Thymus (tissue), 11 donors: ENCODE data around the gene TTYH2. TPM values are rescaled to one million over a fixed set of nuclear protein-coding genes. Genes with fewer than 3 reads are reported as not detected.

Experiments used
- DNase-seq, 9 donors: peaks; one replicate each; pipeline ENCODE4 v3.0.0-alpha.2; 2013; ENCODE audit warnings: low spot score in 9 of 9, low read depth in 6 of 9, missing footprints in 1 of 9
- H3K27ac ChIP-seq, 2 donors: one replicate each; pipeline ENCODE4 v1.5.1; 2013; ENCODE audit warnings: control low read depth in 1 of 2, low read depth in 1 of 2, low read length in 1 of 2, mild to moderate bottlenecking in 1 of 2, moderate library complexity in 1 of 2
- H3K27me3 ChIP-seq, 2 donors: one replicate each; pipeline ENCODE4 v1.5.1; 2013; ENCODE audit warnings: low read length in 1 of 2; ENCODE audit not compliant: control insufficient read depth in 2 of 2, insufficient read depth in 1 of 2
- H3K36me3 ChIP-seq, 2 donors: one replicate each; pipeline ENCODE4 v1.5.1; 2013; ENCODE audit warnings: low read length in 1 of 2, mild to moderate bottlenecking in 1 of 2, moderate library complexity in 1 of 2; ENCODE audit not compliant: control insufficient read depth in 2 of 2, insufficient read depth in 2 of 2
- H3K4me1 ChIP-seq, 2 donors: one replicate each; pipeline ENCODE4 v1.5.1; 2013; ENCODE audit warnings: low read length in 2 of 2; ENCODE audit not compliant: control insufficient read depth in 2 of 2, insufficient read depth in 2 of 2
- H3K4me3 ChIP-seq, 2 donors: one replicate each; pipeline ENCODE4 v1.5.1; 2013; ENCODE audit warnings: low read length in 2 of 2, control low read depth in 1 of 2, mild to moderate bottlenecking in 1 of 2
- H3K9me3 ChIP-seq, 2 donors: one replicate each; pipeline ENCODE4 v1.5.1; 2013; ENCODE audit warnings: low read length in 1 of 2, mild to moderate bottlenecking in 1 of 2; ENCODE audit not compliant: control insufficient read depth in 2 of 2, insufficient read depth in 1 of 2
- whole genome bisulfite sequencing: extraction: QIAGEN DNeasy Blood & Tissue Kit; methylation state at CpG from one replicate; pipeline ENCODE4 v1.1.7; 2013; 5-methylcytosine and 5-hydroxymethylcytosine counted together
- polyA plus RNA-seq: library from polyadenylated mRNA; stranded (reverse); fragments of 200-250 nt; gene quantifications from one replicate; pipeline ENCODE4 v1.2.3, GENCODE V29; 2013
- total RNA-seq: library from RNA; stranded (reverse); fragments of 120-200 nt; gene quantifications from one replicate; pipeline ENCODE4 v1.2.4, GENCODE V29; 2013
- donor health status: healthy.

TTYH2 gene
- total and polyA plus RNA-seq, 2 donors = 4.9 to 8.7 TPM

- no peaks in the 10 kb centered on the region for H3K27me3 ChIP-seq
- 95% methylated on average over 6 of the region's 6 CpGs for WGBS
Measured at GRCh38 chr17:74244548-74244947, 31.2 kb downstream of the TTYH2 start.

DNA sequence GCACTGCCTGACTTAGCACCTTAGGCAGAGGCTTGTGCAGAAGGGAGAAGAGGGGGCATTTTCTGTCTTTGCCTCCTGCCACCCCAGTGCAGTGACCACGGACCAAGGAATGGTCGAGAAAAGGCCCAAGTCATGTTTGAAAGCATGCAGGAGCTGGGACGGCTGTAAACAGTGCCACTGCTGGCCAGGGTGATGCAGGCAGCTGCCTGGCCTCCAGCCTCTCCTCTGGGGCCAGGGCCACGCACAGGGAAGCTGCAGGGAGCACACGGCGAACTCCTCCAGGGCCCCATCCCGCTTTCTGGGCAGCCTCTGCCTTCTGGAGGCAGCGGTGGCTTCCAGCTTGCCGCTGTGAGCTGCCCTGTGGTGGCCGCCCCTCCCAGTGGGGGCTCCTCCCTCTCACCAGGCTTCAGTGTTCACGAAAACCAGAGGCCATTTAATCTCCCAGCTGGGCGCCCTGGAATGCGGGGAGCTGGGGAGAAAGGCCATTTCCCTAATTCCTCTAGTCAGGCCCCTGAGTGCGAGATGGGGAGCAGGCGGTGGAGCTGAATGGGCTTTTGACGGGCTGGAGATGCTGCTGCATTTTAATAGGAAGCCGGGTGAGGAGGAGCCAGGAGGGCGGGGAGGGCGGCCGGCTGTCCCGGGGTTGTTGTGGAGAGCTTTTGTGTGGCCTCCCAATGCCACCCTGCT, 31.9 kb downstream of the TTYH2 start:
- Histone ChIP-seq H3K9me3 (peaks cover 0 to 14% of the 10 kb centered on the region in 2 donors), H3K4me1 (peaks cover 14 to 32% of the 10 kb centered on the region in 2 donors), H3K4me3 (no peak overlapping the region), H3K27me3 (no peaks in the 10 kb centered on the region), H3K27ac (no peak overlapping the region), H3K36me3 (no peaks in the 10 kb centered on the region)
- no peak for DNase-seq
- 97% methylated on average over 21 of the region's 21 CpGs for WGBS

More at GRCh38 chr17:74244548-74244947, 31.2 kb downstream of the TTYH2 start:
- H3K36me3 ChIP-seq = no peaks in the 10 kb centered on the region
- H3K4me3 ChIP-seq = no peak overlapping the region
- peaks cover 0 to 14% of the 10 kb centered on the region in 2 donors for H3K9me3 ChIP-seq
- no peak for DNase-seq
- no peak overlapping the region for H3K27ac ChIP-seq
- peaks cover 11 to 26% of the 10 kb centered on the region in 2 donors for H3K4me1 ChIP-seq

- H3K4me3 ChIP-seq = no peak overlapping the region
- WGBS = 75% methylated on average over 5 of the region's 5 CpGs
- DNase-seq = no peak
- H3K36me3 ChIP-seq = no peaks in the 10 kb centered on the region
- peaks cover 20 to 35% of the 10 kb centered on the region in 2 donors for H3K4me1 ChIP-seq
- no peak overlapping the region for H3K27ac ChIP-seq
- H3K9me3 ChIP-seq = peaks cover 0 to 14% of the 10 kb centered on the region in 2 donors
- no peaks in the 10 kb centered on the region for H3K27me3 ChIP-seq
Measured at GRCh38 chr17:74245871-74246270, 32.5 kb downstream of the TTYH2 start.

DNA sequence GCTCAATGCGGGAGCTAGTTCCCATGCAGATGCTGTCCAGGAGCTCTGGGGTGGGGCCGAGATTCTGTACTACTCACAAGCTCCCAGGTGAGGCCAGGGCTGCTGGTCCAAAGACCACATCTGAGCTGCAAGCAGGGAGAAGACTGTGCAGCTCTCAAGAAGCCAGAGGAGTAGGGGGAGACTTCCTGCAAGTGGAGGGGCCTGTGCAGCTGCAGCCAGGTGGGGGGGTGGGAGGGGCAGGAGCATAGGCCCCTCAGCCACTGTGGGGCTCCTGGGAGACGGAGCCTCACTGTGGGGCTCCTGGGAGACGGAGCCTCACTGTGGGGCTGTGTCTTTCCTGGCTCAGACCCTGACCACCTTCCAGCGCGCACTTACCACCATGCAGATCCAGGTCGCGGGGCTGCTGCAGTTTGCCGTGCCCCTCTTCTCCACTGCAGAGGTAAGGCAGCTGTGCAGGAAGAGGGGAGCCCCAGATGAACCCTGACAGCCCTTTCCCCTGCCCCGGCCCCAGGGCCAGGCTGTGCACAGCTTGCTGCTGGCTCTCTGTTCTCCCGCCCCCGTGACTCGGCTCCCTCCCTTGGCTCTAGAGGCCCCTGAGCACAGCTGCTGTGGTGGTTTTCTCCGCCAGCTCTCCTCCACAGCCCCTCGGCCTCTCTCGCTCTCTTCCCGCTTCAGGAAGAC, 36.4 kb downstream of the TTYH2 start:
- Histone ChIP-seq H3K27me3 (no peaks in the 10 kb centered on the region), H3K4me3 (peak overlapping the region; percentile 36 to 46), H3K4me1 (peaks cover 25 to 48% of the 10 kb centered on the region in 2 donors), H3K36me3 (peaks cover 13% of the 10 kb centered on the region in 2 donors), H3K27ac (peak overlapping the region; percentile 58 to 69), H3K9me3 (peaks cover 0 to 14% of the 10 kb centered on the region in 2 donors)
- DNase-seq = peak in 7 of 9 donors; percentile 49 to 83 (median 61)
- 8% methylated on average over 16 of the region's 17 CpGs for WGBS

- peaks cover 13 to 18% of the 10 kb centered on the region in 2 donors for H3K36me3 ChIP-seq
- peaks cover 25 to 48% of the 10 kb centered on the region in 2 donors for H3K4me1 ChIP-seq
- peak overlapping the region; percentile 58 to 69 for H3K27ac ChIP-seq
- DNase-seq = no peak
- H3K27me3 ChIP-seq = no peaks in the 10 kb centered on the region
- peaks cover 0 to 14% of the 10 kb centered on the region in 2 donors for H3K9me3 ChIP-seq
- H3K4me3 ChIP-seq = peak overlapping the region; percentile 36 to 46
- 87% methylated on average over 12 of the region's 12 CpGs for WGBS
Measured at GRCh38 chr17:74250324-74250995, 37.1 kb downstream of the TTYH2 start.

- DNase-seq = no peak
- no peak overlapping the region for H3K27ac ChIP-seq
- H3K9me3 ChIP-seq = peaks cover 0 to 14% of the 10 kb centered on the region in 2 donors
- peak overlapping the region in 1 of 2 donors; percentile 46 for H3K4me3 ChIP-seq
- 97% methylated on average over 8 of the region's 8 CpGs for WGBS
- peaks cover 25 to 48% of the 10 kb centered on the region in 2 donors for H3K4me1 ChIP-seq
- peaks cover 13 to 24% of the 10 kb centered on the region in 2 donors for H3K36me3 ChIP-seq
- H3K27me3 ChIP-seq = no peaks in the 10 kb centered on the region
Measured at GRCh38 chr17:74251051-74251450, 37.7 kb downstream of the TTYH2 start.

DNA sequence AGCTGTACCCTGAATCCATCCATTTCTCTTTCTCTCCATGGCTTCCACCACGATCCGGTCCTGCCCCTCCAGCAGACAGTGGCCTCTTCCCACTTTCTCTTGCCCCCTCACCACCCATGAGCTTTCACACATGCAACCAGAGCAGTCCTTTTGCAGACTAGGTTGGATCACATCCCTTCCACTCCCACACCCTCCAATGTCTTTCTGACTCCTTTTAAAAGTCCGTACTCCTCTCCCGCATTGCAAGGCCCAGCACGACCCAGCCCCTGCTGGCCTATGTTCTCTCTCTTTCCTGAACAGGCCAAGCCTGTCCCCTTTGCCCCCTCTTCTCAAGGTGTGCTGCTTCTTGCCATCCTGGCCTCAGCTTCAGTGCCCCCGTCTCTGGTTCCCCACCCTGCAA, 38.2 kb downstream of the TTYH2 start:
- WGBS = 97% methylated on average over 6 of the region's 6 CpGs
- Histone ChIP-seq H3K9me3 (peaks cover 0 to 11% of the 10 kb centered on the region in 2 donors), H3K36me3 (peaks cover 13 to 28% of the 10 kb centered on the region in 2 donors), H3K27me3 (no peaks in the 10 kb centered on the region), H3K27ac (no peak overlapping the region), H3K4me3 (no peak overlapping the region), H3K4me1 (peaks cover 25 to 48% of the 10 kb centered on the region in 2 donors)
- DNase-seq = no peak

GRCh38 chr17:74252211-74252610, 38.8 kb downstream of the TTYH2 start:
- no peak overlapping the region for H3K27ac ChIP-seq
- H3K4me3 ChIP-seq = no peak overlapping the region
- H3K9me3 ChIP-seq = peaks cover 0 to 10% of the 10 kb centered on the region in 2 donors
- no peaks in the 10 kb centered on the region for H3K27me3 ChIP-seq
- WGBS = 98% methylated on average over 8 of the region's 8 CpGs
- peaks cover 25 to 47% of the 10 kb centered on the region in 2 donors for H3K4me1 ChIP-seq
- H3K36me3 ChIP-seq = peaks cover 13 to 28% of the 10 kb centered on the region in 2 donors
- no peak for DNase-seq

DNA sequence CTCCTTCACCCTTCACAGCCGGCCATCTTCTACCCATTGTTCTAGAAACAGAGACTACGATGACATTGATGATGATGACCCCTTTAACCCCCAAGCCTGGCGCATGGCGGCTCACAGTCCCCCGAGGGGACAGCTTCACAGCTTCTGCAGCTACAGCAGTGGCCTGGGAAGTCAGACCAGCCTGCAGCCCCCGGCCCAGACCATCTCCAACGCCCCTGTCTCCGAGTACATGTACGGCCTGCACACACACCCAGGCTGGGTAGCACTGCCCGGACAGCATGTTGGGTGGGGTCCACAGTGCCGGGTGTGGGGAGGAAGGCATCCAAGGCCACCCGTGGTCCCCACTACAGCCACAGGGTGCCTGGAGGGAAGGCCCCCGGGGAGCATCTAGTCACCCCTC, 39.7 kb downstream of the TTYH2 start:
- Histone ChIP-seq H3K36me3 (peaks cover 13 to 29% of the 10 kb centered on the region in 2 donors), H3K4me1 (peaks cover 25 to 39% of the 10 kb centered on the region in 2 donors), H3K9me3 (peaks cover 0 to 1% of the 10 kb centered on the region in 2 donors), H3K27me3 (no peaks in the 10 kb centered on the region), H3K4me3 (no peak overlapping the region), H3K27ac (no peak overlapping the region)
- 97% methylated on average over 13 of the region's 13 CpGs for WGBS
- DNase-seq = no peak
